GM12892 (cell line): Measurements from ENCODE around the gene SRRM5.
"Not testable (repeated sequence)": the region's sequence is repeated elsewhere in the genome, so short reads cannot be mapped to it uniquely, and the experiment has no call there.

Experiments
- DNase-seq: peaks from one replicate; pipeline ENCODE4 v3.0.0; 2011; ENCODE audit not compliant: insufficient read length
- FAIRE-seq: peaks from 2 replicates; lab custom pipeline; 2011; peaks lifted over from hg19 to GRCh38; lab: Jason Lieb, UNC
- POLR2A ChIP-seq: IDR thresholded peaks from 2 replicates; pipeline ENCODE4 v1.6.1; 2011; ENCODE audit warnings: low read depth, low read length, control low read depth
- POLR2AphosphoS5 ChIP-seq: IDR thresholded peaks from 2 replicates; pipeline ENCODE4 v1.6.1; 2011; ENCODE audit warnings: low read depth, low read length, control low read depth
- TAF1 ChIP-seq: IDR thresholded peaks from 2 replicates; pipeline ENCODE4 v1.6.1; 2011; ENCODE audit warnings: low read depth, mild to moderate bottlenecking, control low read depth, low read length, borderline replicate concordance

The SRRM5 gene

DNA sequence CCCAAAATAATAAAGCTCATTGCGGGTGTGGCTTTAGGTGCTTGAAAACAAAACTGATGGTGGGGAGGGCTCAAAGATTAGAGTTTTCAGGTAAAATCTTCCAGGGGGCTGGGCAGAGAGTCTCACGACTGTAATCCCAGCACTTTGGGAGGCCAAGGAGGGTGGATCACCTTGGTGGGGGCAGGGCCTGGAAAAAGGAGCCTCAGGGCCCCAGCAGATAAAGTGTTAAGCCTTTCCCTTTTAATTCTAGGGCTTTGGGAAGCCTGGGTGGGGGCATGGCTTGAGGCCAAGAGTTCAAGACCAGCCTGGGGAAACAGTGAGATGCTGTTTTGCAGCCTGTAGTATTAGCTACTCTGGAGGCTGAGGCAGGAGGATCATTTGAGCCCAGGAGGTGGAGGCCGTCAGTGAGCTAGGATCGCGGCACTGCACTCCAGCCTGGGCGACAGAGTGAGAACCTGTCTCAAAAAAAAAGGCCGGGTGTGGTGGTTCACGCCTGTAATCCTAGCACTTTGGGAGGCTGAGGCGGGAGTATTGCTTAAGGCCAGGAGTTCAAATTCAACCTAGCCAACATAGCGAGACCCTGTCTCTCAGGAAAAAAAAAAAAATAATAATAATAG is 17.7 kb upstream of the SRRM5 start:
- DNase-seq (no peak), FAIRE-seq (no peak)
- TF ChIP-seq POLR2AphosphoS5 (no peak), TAF1 (no peak), POLR2A (no peak)

DNA sequence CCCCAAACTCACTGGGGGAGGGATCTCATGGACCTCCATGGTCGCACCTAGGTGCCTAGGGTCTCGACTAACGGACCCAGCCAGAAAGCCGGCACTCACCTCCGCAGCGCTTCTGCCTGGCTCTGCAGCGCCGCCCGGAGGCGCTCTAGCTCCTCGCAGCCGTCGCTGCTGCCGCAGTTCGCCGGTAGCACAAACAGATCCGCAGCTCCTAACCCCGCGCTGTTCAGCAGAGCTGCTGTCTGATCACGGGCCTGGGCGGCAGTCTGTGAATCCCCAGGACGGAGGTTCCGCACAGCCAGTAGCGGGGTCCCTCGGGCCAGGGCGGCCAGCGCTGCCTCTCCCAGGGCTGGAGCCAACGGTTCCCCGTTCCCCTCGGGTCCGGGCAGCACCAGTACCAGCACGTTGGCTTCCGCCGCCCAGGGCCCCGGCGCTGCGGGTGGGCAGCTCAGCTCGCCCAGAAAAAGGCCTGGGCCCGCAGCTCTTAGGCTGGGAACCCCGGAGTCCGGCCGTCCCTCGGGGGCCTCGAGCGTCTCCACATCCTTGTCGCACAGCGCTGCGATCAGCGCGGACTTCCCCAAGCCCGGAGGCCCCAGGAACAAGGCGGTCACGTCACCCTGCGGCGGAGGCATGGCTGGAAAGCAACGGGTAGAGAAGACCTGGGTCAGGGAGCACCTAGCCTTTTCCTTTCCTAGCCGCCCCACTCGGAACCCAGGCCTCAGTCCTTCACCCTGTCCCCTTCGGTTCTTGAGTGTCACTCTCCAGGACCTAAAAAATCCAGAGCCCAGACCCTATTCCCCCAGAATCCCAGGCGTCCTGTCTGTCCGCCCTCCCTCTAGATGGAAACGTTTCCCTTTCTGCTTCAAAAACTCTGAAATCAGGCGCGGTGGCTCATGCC is 16.9 kb upstream of the SRRM5 start:
- peak; percentile 61 for DNase-seq
- peak; percentile 81 for FAIRE-seq
- TF ChIP-seq TAF1 (peak; percentile 35; the same call in 1 of the 2 replicates), POLR2AphosphoS5 (peak; percentile 16), POLR2A (peak; percentile 67)

GRCh38 chr19:43595605-43595998 is 16.3 kb upstream of the SRRM5 start:
- TF ChIP-seq POLR2A (no peak), TAF1 (no peak), POLR2AphosphoS5 (no peak)
- FAIRE-seq: no peak
- DNase-seq: no peak

DNA sequence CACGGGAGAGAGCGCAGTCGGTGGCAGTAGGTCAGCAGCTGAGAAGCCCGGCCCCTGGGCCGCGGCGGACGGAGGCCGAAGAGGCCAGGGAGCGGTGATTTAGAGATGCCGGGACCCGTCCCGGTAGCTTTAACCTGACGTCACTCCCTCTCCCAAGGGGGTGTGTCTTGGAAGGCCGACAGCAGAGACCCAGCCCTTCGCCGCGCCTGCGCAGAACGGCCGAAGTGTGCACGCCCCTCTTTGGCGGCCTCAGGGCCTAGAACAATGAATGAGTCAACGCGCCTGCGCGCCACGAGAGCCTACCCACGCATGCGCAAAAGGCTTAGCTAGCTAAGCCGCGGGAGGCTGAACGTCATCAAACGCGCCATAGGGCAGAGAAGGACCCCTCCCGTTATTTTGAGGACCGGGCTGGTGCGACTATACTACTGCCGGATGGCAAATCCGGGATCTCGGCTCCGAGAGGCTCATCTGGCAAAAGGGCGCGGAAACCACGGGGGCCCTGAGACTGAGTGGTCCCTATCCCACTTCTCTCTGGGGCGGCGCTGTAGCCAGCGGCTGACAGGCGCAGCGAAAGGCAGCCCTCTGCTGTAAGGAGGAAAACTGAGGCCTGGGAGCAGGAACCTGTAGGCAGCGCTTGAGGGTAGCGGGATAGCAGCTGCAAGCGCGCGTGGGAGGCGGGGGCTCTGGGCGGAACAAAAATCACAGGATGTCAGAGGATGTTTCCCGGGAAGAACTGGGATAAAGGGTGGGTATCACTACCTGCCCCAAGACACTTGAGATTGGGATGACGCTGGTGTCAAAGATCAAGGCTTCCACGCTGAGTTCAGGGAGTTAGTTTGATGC is 15.7 kb upstream of the SRRM5 start, which contains the start of the genes IRGQ and ZNF576:
Gene IRGQ, minus strand, starts transcription at position 136 of the 843 bp plus-strand sequence. CDS start 796 bp downstream, outside the sequence.
Gene ZNF576, plus strand, starts transcription at position 597 of the 843 bp plus-strand sequence. CDS start 514 bp downstream, outside the sequence.
- DNase-seq (peak; percentile 93), FAIRE-seq (peak; percentile 100)
- TF ChIP-seq TAF1: peak; percentile 68
- TF ChIP-seq POLR2A: peak; percentile 47; the same call in 1 of the 2 replicates
- 0 out of 2 replicates have a peak, but pooled peaks have one; percentile 27 for TF ChIP-seq POLR2AphosphoS5

DNA sequence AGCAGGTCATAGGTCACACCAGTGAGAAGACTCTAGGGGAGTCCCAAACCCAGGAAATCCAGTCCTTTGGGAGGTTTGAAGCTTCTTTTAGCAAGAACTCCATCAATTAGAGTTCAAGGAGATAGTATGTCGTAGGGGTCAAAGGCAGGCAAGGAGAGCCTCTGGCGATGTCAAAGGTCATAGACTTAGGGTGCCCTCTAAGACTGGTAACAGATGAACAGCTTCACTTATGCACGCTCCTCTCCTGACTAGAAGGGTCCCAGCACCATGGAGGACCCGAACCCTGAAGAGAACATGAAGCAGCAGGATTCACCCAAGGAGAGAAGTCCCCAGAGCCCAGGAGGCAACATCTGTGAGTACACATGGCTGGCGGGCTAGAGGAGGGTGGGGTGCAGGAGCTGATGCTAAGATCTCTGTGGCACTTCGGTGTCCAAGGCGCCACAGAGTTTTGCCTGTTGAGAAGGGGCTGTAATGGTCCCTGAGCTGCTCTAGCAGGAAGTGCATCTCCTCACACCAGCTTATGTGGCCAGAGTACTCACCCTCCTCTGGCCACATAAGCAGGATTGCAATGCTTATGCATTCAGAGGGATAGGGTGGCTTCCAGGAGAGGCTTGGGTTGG is 14.9 kb upstream of the SRRM5 start:
- no peak for DNase-seq
- peak; percentile 21 for FAIRE-seq
- no peak for TF ChIP-seq TAF1
- TF ChIP-seq POLR2A: no peak
- TF ChIP-seq POLR2AphosphoS5: no peak

DNA sequence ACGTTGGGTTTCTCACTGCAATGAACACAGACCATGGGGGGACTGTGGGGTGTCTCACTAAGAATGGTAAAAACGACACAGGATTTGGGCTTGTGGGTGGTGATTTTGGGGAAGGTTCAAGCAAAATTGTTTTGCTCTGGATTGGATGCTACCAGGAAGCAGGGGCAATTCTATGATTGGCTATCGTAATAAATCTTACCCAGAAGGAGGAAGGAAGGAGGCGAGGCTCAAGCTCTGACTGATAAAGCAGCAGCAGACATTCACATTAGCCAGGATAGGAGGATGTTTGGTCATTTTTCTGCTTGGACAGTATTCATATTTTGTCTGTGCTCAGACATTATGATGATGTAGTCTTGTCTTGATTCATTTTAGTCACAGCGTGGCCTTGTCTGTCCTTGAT is 14.0 kb upstream of the SRRM5 start:
- FAIRE-seq (no peak), DNase-seq (no peak)
- no peak for TF ChIP-seq POLR2AphosphoS5
- TF ChIP-seq TAF1: no peak
- TF ChIP-seq POLR2A: no peak

DNA sequence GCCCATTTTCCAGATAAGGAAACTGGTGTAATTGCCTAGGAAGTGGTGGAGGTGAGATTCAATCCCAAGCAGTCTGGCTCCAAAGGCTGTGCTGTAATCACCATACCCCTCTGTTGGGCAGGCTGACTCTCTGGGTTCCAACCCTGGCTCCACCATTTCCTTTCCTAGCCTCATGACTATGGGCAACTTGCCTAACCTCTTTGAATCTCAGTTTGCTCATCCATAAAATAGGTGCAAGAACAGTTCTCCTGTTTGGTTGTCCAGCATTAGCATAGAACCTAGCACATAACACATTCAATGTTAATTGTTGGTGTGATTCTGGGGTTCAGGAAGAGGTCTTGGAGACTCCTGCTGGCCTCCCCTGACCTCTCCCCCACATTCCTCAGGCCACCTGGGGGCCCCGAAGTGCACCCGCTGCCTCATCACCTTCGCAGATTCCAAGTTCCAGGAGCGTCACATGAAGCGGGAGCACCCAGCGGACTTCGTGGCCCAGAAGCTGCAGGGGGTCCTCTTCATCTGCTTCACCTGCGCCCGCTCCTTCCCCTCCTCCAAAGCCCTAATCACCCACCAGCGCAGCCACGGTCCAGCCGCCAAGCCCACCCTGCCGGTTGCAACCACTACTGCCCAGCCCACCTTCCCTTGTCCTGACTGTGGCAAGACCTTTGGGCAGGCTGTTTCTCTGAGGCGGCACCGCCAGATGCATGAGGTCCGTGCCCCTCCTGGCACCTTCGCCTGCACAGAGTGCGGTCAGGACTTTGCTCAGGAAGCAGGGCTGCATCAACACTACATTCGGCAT is 13.2 kb upstream of the SRRM5 start:
- DNase-seq (no peak), FAIRE-seq (no peak)
- TF ChIP-seq TAF1 (no peak), POLR2A (no peak), POLR2AphosphoS5 (no peak)

- DNase-seq (no peak), FAIRE-seq (no peak)
- TF ChIP-seq POLR2AphosphoS5 (no peak), POLR2A (no peak), TAF1 (no peak)
These were observed 12.1 kb upstream of the SRRM5 start for GRCh38 chr19:43599635-43600295.

GRCh38 chr19:43600326-43600725 is 11.6 kb upstream of the SRRM5 start:
- DNase-seq, FAIRE-seq: not testable (repeated sequence)
